ENCODE data around the gene PLCH1. TPM values are rescaled to one million over a fixed set of nuclear protein-coding genes. Genes with fewer than 3 reads are reported as not detected.
"Not testable (repeated sequence)": the region's sequence is repeated elsewhere in the genome, so short reads cannot be mapped to it uniquely, and the experiment has no call there.

The PLCH1 gene
- total and polyA plus RNA-seq, 4 donors, result 0.03 to 1.0 (median 0.22) TPM

- TF ChIP-seq REST (IDR thresholded peaks at IDR 0.05), result no peak
Measured at GRCh38 chr3:155629556-155629955, 115.3 kb downstream of the PLCH1 start (continued).

- no peak for DNase-seq (ENCODE audit: low spot score)
- Histone ChIP-seq H3K4me3 (ENCODE audit: low read depth in 1 of 3, low read length in 3 of 3) (no peak overlapping the region), H3K9me3 (ENCODE audit: control insufficient read depth in 4 of 4, low read length in 3 of 4) (no peaks in the 10 kb centered on the region), H3K27ac (ENCODE audit: low read depth in 1 of 2, low read length in 2 of 2) (no peak overlapping the region), H3K9ac (ENCODE audit: low read depth in 1 of 2, low read length in 2 of 2) (no peak overlapping the region), H3K36me3 (ENCODE audit: control insufficient read depth in 4 of 4, insufficient read depth in 3 of 4, low read depth in 1 of 4, low read length in 3 of 4) (no peaks in the 10 kb centered on the region), H3K4me1 (ENCODE audit: control insufficient read depth in 4 of 4, insufficient read depth in 4 of 4, low read length in 3 of 4) (no peaks in the 10 kb centered on the region), H3K27me3 (ENCODE audit: control insufficient read depth in 4 of 4, insufficient read depth in 4 of 4, low read length in 3 of 4) (no peaks in the 10 kb centered on the region)
- 85% methylated on average over 4 of the region's 4 CpGs for WGBS
- TF ChIP-seq YY1 (IDR thresholded peaks at IDR 0.05), result no peak
Measured at GRCh38 chr3:155629056-155629455, 115.8 kb downstream of the PLCH1 start.

- not testable (repeated sequence) for H3K27me3 ChIP-seq (ENCODE audit: control insufficient read depth in 4 of 4, insufficient read depth in 4 of 4, low read length in 3 of 4); H3K36me3 ChIP-seq (ENCODE audit: control insufficient read depth in 4 of 4, insufficient read depth in 3 of 4, low read depth in 1 of 4, low read length in 3 of 4); H3K9ac ChIP-seq (ENCODE audit: low read depth in 1 of 2, low read length in 2 of 2); H3K4me1 ChIP-seq (ENCODE audit: control insufficient read depth in 4 of 4, insufficient read depth in 4 of 4, low read length in 3 of 4); H3K27ac ChIP-seq (ENCODE audit: low read depth in 1 of 2, low read length in 2 of 2); DNase-seq (ENCODE audit: low spot score); H3K4me3 ChIP-seq (ENCODE audit: low read depth in 1 of 3, low read length in 3 of 3); H3K9me3 ChIP-seq (ENCODE audit: control insufficient read depth in 4 of 4, low read length in 3 of 4)
- 35% methylated on average over 3 of the region's 3 CpGs for WGBS
- TF ChIP-seq RAD21 (IDR thresholded peaks at IDR 0.05) (peak in 1 of 2 donors; percentile 9), HNF4A (conservative IDR thresholded peaks at IDR 0.05) (peak; percentile 24 to 44), RXRA (IDR thresholded peaks at IDR 0.05) (peak in 1 of 2 donors; percentile 61), FOXA2 (IDR thresholded peaks at IDR 0.05) (peak; percentile 53)
Measured at GRCh38 chr3:155622647-155623046, 122.2 kb downstream of the PLCH1 start.

- not testable (repeated sequence) for H3K9me3 ChIP-seq (ENCODE audit: control insufficient read depth in 4 of 4, low read length in 3 of 4); H3K9ac ChIP-seq (ENCODE audit: low read depth in 1 of 2, low read length in 2 of 2); H3K27me3 ChIP-seq (ENCODE audit: control insufficient read depth in 4 of 4, insufficient read depth in 4 of 4, low read length in 3 of 4); H3K36me3 ChIP-seq (ENCODE audit: control insufficient read depth in 4 of 4, insufficient read depth in 3 of 4, low read depth in 1 of 4, low read length in 3 of 4); H3K27ac ChIP-seq (ENCODE audit: low read depth in 1 of 2, low read length in 2 of 2); DNase-seq (ENCODE audit: low spot score); H3K4me3 ChIP-seq (ENCODE audit: low read depth in 1 of 3, low read length in 3 of 3); H3K4me1 ChIP-seq (ENCODE audit: control insufficient read depth in 4 of 4, insufficient read depth in 4 of 4, low read length in 3 of 4)
- 91% methylated on average over 5 of the region's 5 CpGs for WGBS
Measured at GRCh38 chr3:155620552-155620951, 124.3 kb downstream of the PLCH1 start.

GRCh38 chr3:155619118-155619915 is 125.6 kb downstream of the PLCH1 start:
- TF ChIP-seq SP1 (IDR thresholded peaks at IDR 0.05), result no peak
- TF ChIP-seq REST (IDR thresholded peaks at IDR 0.05), result no peak
- no peak for TF ChIP-seq EGR1 (IDR thresholded peaks at IDR 0.05; ENCODE audit: low read depth in 2 of 2)
- no peak for TF ChIP-seq MAX (IDR thresholded peaks at IDR 0.05)
- Histone ChIP-seq H3K27me3 (ENCODE audit: control insufficient read depth in 4 of 4, insufficient read depth in 4 of 4, low read length in 3 of 4) (no peaks in the 10 kb centered on the region), H3K36me3 (ENCODE audit: control insufficient read depth in 4 of 4, insufficient read depth in 3 of 4, low read depth in 1 of 4, low read length in 3 of 4) (no peaks in the 10 kb centered on the region), H3K4me1 (ENCODE audit: control insufficient read depth in 4 of 4, insufficient read depth in 4 of 4, low read length in 3 of 4) (no peaks in the 10 kb centered on the region), H3K9me3 (ENCODE audit: control insufficient read depth in 4 of 4, low read length in 3 of 4) (no peaks in the 10 kb centered on the region), H3K27ac (ENCODE audit: low read depth in 1 of 2, low read length in 2 of 2) (no peak overlapping the region), H3K4me3 (ENCODE audit: low read depth in 1 of 3, low read length in 3 of 3) (no peak overlapping the region), H3K9ac (ENCODE audit: low read depth in 1 of 2, low read length in 2 of 2) (no peak overlapping the region)
- no peak for DNase-seq (ENCODE audit: low spot score)
